ENCODE results near the gene ELAC2. TPM values are rescaled to one million over a fixed set of nuclear protein-coding genes. Genes with fewer than 3 reads are reported as not detected.
A peak's percentile ranks its signal among the peaks of the same experiment; 100 is the strongest.

The ELAC2 gene
- total and polyA plus RNA-seq, 12 donors: 55.5 to 136 (median 74.1) TPM

GRCh38 chr17:12995896-12996295, 21.9 kb downstream of the ELAC2 start:
- H3K4me1 ChIP-seq (replicated peaks in 1 of 2): no peaks in the 10 kb centered on the region
- intact Hi-C loops (cut with DNase I): no loop called here
- no peak overlapping the region for H3K4me3 ChIP-seq
- H3K36me3 ChIP-seq (replicated peaks in 1 of 2): peaks cover 0 to 96% of the 10 kb centered on the region in 2 donors
- H3K27ac ChIP-seq: no peak overlapping the region
- no peaks in the 10 kb centered on the region for H3K9me3 ChIP-seq (replicated peaks in 1 of 3)
- no peaks in the 10 kb centered on the region for H3K27me3 ChIP-seq
- no peak for TF ChIP-seq CTCF (IDR thresholded peaks at IDR 0.05)
- TF ChIP-seq POLR2A (IDR thresholded peaks at IDR 0.05): no peak
- WGBS, 4 donors: 92 to 96% (median 95%) methylated on average over 16 to 19 of the region's 19 CpGs
- peak in 1 of 7 donors; percentile 5 for DNase-seq

GRCh38 chr17:12995106-12995895, 22.5 kb downstream of the ELAC2 start:
- H3K36me3 ChIP-seq (replicated peaks in 1 of 2): peaks cover 0 to 95% of the 10 kb centered on the region in 2 donors
- H3K4me3 ChIP-seq: no peak overlapping the region
- intact Hi-C loops (cut with DNase I): no loop called here
- TF ChIP-seq POLR2A (IDR thresholded peaks at IDR 0.05) (no peak), CTCF (IDR thresholded peaks at IDR 0.05) (no peak)
- no peak overlapping the region for H3K27ac ChIP-seq
- no peaks in the 10 kb centered on the region for H3K9me3 ChIP-seq (replicated peaks in 1 of 3)
- no peaks in the 10 kb centered on the region for H3K27me3 ChIP-seq
- WGBS, 4 donors: 87 to 95% (median 90%) methylated on average over 10 to 11 of the region's 11 CpGs
- peak in 1 of 7 donors; percentile 11 for DNase-seq
- H3K4me1 ChIP-seq (replicated peaks in 1 of 2): no peaks in the 10 kb centered on the region

GRCh38 chr17:12994341-12995074, 23.3 kb downstream of the ELAC2 start:
- intact Hi-C loops (cut with DNase I): no loop called here
- DNase-seq: peak in 1 of 7 donors; percentile 1
- Histone ChIP-seq H3K27me3 (no peaks in the 10 kb centered on the region), H3K27ac (no peak overlapping the region), H3K36me3 (replicated peaks in 1 of 2) (peaks cover 0 to 87% of the 10 kb centered on the region in 2 donors), H3K4me3 (no peak overlapping the region), H3K9me3 (replicated peaks in 1 of 3) (no peaks in the 10 kb centered on the region), H3K4me1 (replicated peaks in 1 of 2) (no peaks in the 10 kb centered on the region)
- WGBS, 4 donors: 86 to 91% (median 90%) methylated on average over 14 to 19 of the region's 19 CpGs
- no peak for TF ChIP-seq CTCF (IDR thresholded peaks at IDR 0.05)
- TF ChIP-seq POLR2A (IDR thresholded peaks at IDR 0.05): no peak

GRCh38 chr17:12993631-12994030, 24.2 kb downstream of the ELAC2 start:
- Histone ChIP-seq H3K27me3 (no peaks in the 10 kb centered on the region), H3K27ac (no peak overlapping the region), H3K4me3 (no peak overlapping the region), H3K4me1 (replicated peaks in 1 of 2) (no peaks in the 10 kb centered on the region), H3K9me3 (replicated peaks in 1 of 3) (no peaks in the 10 kb centered on the region), H3K36me3 (replicated peaks in 1 of 2) (peaks cover 0 to 78% of the 10 kb centered on the region in 2 donors)
- intact Hi-C loops (cut with DNase I): no loop called here
- WGBS, 4 donors: 92 to 95% (median 93%) methylated on average over 13 to 14 of the region's 14 CpGs
- DNase-seq: no peak
- TF ChIP-seq POLR2A (IDR thresholded peaks at IDR 0.05) (no peak), CTCF (IDR thresholded peaks at IDR 0.05) (no peak)
